Smooth muscle cell (in vitro differentiated cells): ENCODE measurements around the gene CYBA. TPM values are rescaled to one million over a fixed set of nuclear protein-coding genes. Genes with fewer than 3 reads are reported as not detected.

Experiments used
- DNase-seq: peaks from one replicate; lab custom pipeline; 2025; ENCODE audit not compliant: unreplicated experiment; lab: John Stamatoyannopoulos, UW
- H2AFZ ChIP-seq: fragments of 200-600 bp; sonication (generic); 2 replicates; pipeline ENCODE4 v1.6.0; 2016; ENCODE audit warnings: antibody characterized with exemption, low read depth, mild to moderate bottlenecking
- H3F3A ChIP-seq: fragments of 200-600 bp; sonication (generic); 2 replicates; pipeline ENCODE4 v1.6.0; 2017; ENCODE audit warnings: antibody characterized with exemption, low read depth
- H3K27ac ChIP-seq: fragments of 200-600 bp; sonication (generic); 2 replicates; pipeline ENCODE4 v1.5.1; 2016; ENCODE audit warnings: low read depth, mild to moderate bottlenecking
- H3K27me3 ChIP-seq: fragments of 200-600 bp; sonication (generic); 2 replicates; pipeline ENCODE4 v1.6.1; 2016; ENCODE audit warnings: low read depth, mild to moderate bottlenecking
- H3K36me3 ChIP-seq: fragments of 200-600 bp; sonication (generic); 2 replicates; pipeline ENCODE4 v1.5.1; 2016; ENCODE audit warnings: low read depth
- H3K4me1 ChIP-seq: fragments of 200-600 bp; sonication (generic); 2 replicates; pipeline ENCODE4 v1.5.1; 2016; ENCODE audit warnings: low read depth
- H3K4me2 ChIP-seq: fragments of 200-600 bp; sonication (generic); 2 replicates; pipeline ENCODE4 v1.6.0; 2016; ENCODE audit warnings: mild to moderate bottlenecking
- H3K4me3 ChIP-seq: fragments of 200-600 bp; sonication (generic); 2 replicates; pipeline ENCODE4 v1.5.1; 2016; ENCODE audit warnings: mild to moderate bottlenecking
- H3K79me2 ChIP-seq: fragments of 200-600 bp; sonication (generic); 2 replicates; pipeline ENCODE4 v1.6.0; 2016; ENCODE audit warnings: low read depth, mild to moderate bottlenecking
- H3K9ac ChIP-seq: fragments of 200-600 bp; sonication (generic); 2 replicates; pipeline ENCODE4 v1.6.0; 2016; ENCODE audit warnings: low read depth
- H3K9me3 ChIP-seq: fragments of 200-600 bp; sonication (generic); replicated peaks from 2 replicates; pipeline ENCODE4 v1.5.1; 2016; ENCODE audit warnings: low read depth
- H4K20me1 ChIP-seq: fragments of 200-600 bp; sonication (generic); 2 replicates; pipeline ENCODE4 v1.6.0; 2016; ENCODE audit warnings: low read depth
- CTCF ChIP-seq: fragments of 200-600 bp; sonication (generic); IDR thresholded peaks from 2 replicates; pipeline ENCODE4 v1.5.1; 2017; ENCODE audit warnings: borderline replicate concordance, mild to moderate bottlenecking, antibody characterized with exemption; ENCODE audit not compliant: insufficient read depth, poor library complexity, severe bottlenecking
- WGBS: methylation state at CpG from one replicate; pipeline ENCODE4 v1.1.7; 2016; ENCODE audit warnings: low lambda C conversion rate; 5-methylcytosine and 5-hydroxymethylcytosine counted together
- polyA plus RNA-seq: library from polyadenylated mRNA; unstranded; fragments of >200 nt; fragmentation: Nextera tagmentation; extraction: Ambion mirVana; gene quantifications from 2 replicates; pipeline ENCODE4 v1.2.1, GENCODE V29; 2016
- total RNA-seq: library from RNA; depleted of rRNA; stranded (reverse); fragments of >200 nt; gene quantifications from 2 replicates; pipeline ENCODE4 v1.2.3, GENCODE V29; 2014

Gene CYBA
- total and polyA plus RNA-seq, 2 experiments from 2014 or later = 181 to 388 TPM

GRCh38 chr16:88632587-88632930 is 18.3 kb downstream of the CYBA start:
- Histone ChIP-seq H3F3A (no peaks in the 10 kb centered on the region), H3K4me1 (peaks cover 7% of the 10 kb centered on the region), H3K9me3 (no peaks in the 10 kb centered on the region), H3K36me3 (no peaks in the 10 kb centered on the region), H3K9ac (no peak overlapping the region), H3K4me2 (no peak overlapping the region), H3K79me2 (no peaks in the 10 kb centered on the region), H3K4me3 (no peak overlapping the region), H3K27me3 (no peaks in the 10 kb centered on the region), H2AFZ (no peak overlapping the region), H3K27ac (no peak overlapping the region), H4K20me1 (peaks cover 8% of the 10 kb centered on the region)
- no peak for TF ChIP-seq CTCF
- WGBS = 97% methylated on average over 11 of the region's 11 CpGs
- no peak for DNase-seq

- Histone ChIP-seq H3K79me2 (no peaks in the 10 kb centered on the region), H3F3A (no peaks in the 10 kb centered on the region), H3K4me2 (no peak overlapping the region), H3K9ac (no peak overlapping the region), H2AFZ (no peak overlapping the region), H3K9me3 (no peaks in the 10 kb centered on the region), H3K36me3 (no peaks in the 10 kb centered on the region), H3K4me1 (peaks cover 7% of the 10 kb centered on the region), H3K27ac (no peak overlapping the region), H3K27me3 (no peaks in the 10 kb centered on the region), H3K4me3 (no peak overlapping the region), H4K20me1 (peaks cover 8% of the 10 kb centered on the region)
- WGBS = 94% methylated on average over 30 of the region's 30 CpGs
- no peak for TF ChIP-seq CTCF
- no peak for DNase-seq
Measured at GRCh38 chr16:88631920-88632586, 18.8 kb downstream of the CYBA start.

- DNase-seq = no peak
- H3K79me2 ChIP-seq = no peaks in the 10 kb centered on the region
- no peak overlapping the region for H3K27ac ChIP-seq
- no peaks in the 10 kb centered on the region for H3K9me3 ChIP-seq
- no peaks in the 10 kb centered on the region for H3K36me3 ChIP-seq
- H3F3A ChIP-seq = no peaks in the 10 kb centered on the region
- TF ChIP-seq CTCF = no peak
- H3K4me2 ChIP-seq = no peak overlapping the region
- 78% methylated on average over 16 of the region's 16 CpGs for WGBS
- H3K9ac ChIP-seq = no peak overlapping the region
- H3K27me3 ChIP-seq = no peaks in the 10 kb centered on the region
- no peak overlapping the region for H2AFZ ChIP-seq
- H4K20me1 ChIP-seq = peaks cover 12% of the 10 kb centered on the region
- no peak overlapping the region for H3K4me3 ChIP-seq
- peaks cover 7% of the 10 kb centered on the region for H3K4me1 ChIP-seq
Measured at GRCh38 chr16:88631384-88631783, 19.5 kb downstream of the CYBA start.

- Histone ChIP-seq H4K20me1 (peaks cover 13% of the 10 kb centered on the region), H2AFZ (no peak overlapping the region), H3K79me2 (no peaks in the 10 kb centered on the region), H3K9ac (no peak overlapping the region), H3K27ac (no peak overlapping the region), H3K4me2 (no peak overlapping the region), H3K36me3 (no peaks in the 10 kb centered on the region), H3K4me1 (peaks cover 7% of the 10 kb centered on the region), H3K27me3 (no peaks in the 10 kb centered on the region), H3F3A (no peaks in the 10 kb centered on the region), H3K4me3 (no peak overlapping the region), H3K9me3 (no peaks in the 10 kb centered on the region)
- WGBS = 97% methylated on average over 23 of the region's 23 CpGs
- no peak for DNase-seq
- no peak for TF ChIP-seq CTCF
Measured at GRCh38 chr16:88630941-88631340, 19.9 kb downstream of the CYBA start.
